HG03280 (cell line): Measurements from ENCODE around the gene DYRK2.

ENCODE experiments used
- ATAC-seq: cut with Tn5 transposase; IDR thresholded peaks from one replicate; pipeline ENCODE4 v1.9.1; 2021; ENCODE audit warnings: mild to moderate bottlenecking, moderate library complexity; ENCODE audit not compliant: unreplicated experiment

DYRK2 gene

GRCh38 chr12:67648521-67649260 is at the start of gene DYRK2:
Gene DYRK2, plus strand, starts transcription at chr12:67648745. Its CDS starts 389 bp downstream, at chr12:67649134.
- ATAC-seq = peak; percentile 62

- ATAC-seq = no peak
Measured at GRCh38 chr12:67599691-67600090, 48.9 kb upstream of the DYRK2 start.

DNA sequence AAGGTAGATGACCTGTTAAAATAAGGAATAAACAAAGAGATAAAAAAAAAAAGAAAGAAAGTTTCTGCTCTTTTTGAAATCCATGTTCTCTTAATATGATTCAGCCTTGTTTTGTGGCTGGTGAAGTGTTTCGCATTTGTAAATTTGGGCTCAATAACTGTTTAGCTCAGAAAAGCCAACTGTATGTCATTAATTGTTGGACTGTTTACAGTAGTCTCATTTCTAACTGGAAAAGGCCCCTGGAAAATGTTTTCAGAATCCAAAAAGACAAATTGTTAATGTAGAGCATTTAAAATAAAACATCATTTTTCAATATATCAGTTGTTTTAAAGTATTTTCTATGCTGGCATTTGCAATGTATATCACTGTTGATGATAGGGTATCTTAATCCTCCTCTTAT is 47.4 kb upstream of the DYRK2 start:
- ATAC-seq = no peak

GRCh38 chr12:67609226-67609870 is 39.2 kb upstream of the DYRK2 start:
- ATAC-seq = no peak

- no peak for ATAC-seq
Measured at GRCh38 chr12:67613040-67613439, 35.5 kb upstream of the DYRK2 start.

GRCh38 chr12:67617629-67618028 is 30.9 kb upstream of the DYRK2 start:
- ATAC-seq = no peak

DNA sequence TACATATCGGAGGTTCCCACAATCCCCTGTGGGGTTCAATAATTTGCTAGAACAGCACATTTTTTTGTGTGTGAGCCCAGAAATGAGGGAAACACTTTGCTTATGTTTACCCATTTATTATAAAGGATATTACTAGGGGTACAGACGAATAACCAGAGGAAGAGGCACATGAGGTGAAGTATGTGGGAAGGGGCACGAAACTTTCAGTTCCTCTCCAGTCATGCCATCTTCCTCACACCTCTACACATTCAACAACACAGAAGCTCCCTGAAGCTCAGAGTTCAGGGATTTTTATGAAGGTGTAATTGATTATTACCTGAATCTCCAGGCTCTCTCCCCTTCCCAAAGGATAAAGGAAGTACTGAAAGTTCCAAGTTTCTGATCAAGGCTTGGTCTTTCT is 30.2 kb upstream of the DYRK2 start:
- ATAC-seq = no peak

DNA sequence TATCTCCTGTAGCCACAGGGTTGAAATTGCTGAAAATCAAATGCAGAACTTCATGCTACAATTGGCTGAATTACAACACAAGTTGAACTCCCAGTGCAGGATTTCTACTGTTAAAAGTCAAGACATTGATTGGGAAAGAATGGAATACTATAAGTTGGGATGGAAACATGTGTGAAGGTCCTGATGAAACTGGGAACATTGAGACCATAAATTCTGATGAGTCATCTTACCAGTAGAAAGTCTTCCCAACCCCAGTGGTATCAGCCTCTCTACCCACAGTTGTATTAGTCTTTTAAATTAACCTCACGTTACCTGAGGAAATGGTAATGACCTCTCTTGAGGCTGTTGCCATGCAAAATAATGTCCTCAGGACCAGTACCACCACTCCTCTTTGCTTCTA is 27.4 kb upstream of the DYRK2 start:
- no peak for ATAC-seq

GRCh38 chr12:67621926-67622325 is 26.6 kb upstream of the DYRK2 start:
- ATAC-seq = no peak

DNA sequence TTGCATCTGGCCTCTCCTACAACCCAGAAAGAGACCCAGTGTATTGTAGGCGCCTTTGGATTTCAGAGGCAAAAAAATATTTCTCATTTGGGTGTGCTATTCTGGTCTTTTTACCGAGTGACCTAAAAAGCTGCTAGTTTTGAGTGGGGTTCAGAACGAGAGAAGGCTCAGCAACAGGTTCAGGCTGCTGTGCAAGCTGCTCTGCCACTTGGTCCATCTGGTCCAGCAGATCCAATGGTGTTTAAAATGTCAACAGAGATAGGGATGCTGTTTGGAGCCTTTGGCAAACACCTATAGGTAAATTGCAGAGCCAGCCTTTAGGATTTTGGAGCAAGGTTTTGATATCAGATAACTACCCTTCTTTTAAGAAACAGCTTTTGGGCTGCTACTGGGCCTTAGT is 25.3 kb upstream of the DYRK2 start:
- no peak for ATAC-seq

GRCh38 chr12:67624355-67624754 is 24.2 kb upstream of the DYRK2 start:
- ATAC-seq = no peak

GRCh38 chr12:67625004-67625403 is 23.5 kb upstream of the DYRK2 start:
- no peak for ATAC-seq

- no peak for ATAC-seq
Measured at GRCh38 chr12:67626156-67626555, 22.4 kb upstream of the DYRK2 start.

DNA sequence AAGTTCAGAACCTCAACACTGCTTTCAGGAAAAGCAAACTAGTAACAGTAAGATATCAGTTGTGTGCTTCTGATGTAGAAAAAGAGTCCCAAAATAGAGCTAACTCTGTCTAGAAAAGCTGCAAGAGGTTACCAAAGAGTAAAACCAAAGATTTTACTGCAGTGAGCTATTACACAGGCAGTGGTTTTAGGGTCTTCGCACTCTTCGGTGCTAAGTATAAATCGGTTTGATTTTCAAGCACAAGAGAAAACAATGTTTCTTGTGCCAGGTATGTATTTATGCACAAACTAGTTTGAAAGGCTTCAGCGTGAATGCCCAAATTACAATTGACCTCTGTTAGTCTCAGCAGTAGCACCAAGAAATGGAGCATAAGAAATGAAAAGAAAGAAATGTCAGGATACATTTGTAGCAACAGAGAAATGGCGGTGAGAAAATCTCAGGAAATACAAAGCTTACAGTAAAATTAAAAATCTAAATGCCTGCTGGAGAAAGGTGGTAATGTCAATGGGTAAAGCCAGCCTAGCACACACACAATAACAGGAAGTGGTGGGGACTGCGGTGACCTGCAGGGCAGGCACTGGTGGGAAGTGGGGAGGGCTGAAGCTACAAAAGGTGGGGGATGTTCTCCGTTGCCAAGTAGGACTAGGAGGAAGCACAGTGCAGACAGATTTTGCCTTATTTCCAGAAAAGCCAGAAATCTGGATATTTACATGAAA is 18.0 kb upstream of the DYRK2 start:
- peak; percentile 94 for ATAC-seq

DNA sequence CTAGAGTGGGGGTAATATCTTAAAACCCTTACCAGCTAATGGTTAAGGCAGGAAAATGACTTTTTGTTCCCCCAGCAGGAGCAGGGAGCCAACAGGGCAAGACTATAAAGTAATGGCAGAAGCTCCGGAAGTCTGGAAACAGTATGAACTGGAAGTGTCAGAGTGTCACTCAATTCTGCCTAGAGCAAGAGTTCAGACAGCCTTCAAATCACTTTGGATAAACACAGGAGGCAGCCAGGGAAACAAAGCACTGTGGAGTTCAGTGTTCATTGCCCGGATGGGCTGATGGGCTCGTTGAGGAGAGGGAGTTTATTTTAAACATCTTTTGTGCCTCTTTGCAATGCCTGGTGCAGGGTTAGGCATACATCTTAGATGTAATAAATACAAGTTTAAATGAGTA is 16.5 kb upstream of the DYRK2 start:
- no peak for ATAC-seq

DNA sequence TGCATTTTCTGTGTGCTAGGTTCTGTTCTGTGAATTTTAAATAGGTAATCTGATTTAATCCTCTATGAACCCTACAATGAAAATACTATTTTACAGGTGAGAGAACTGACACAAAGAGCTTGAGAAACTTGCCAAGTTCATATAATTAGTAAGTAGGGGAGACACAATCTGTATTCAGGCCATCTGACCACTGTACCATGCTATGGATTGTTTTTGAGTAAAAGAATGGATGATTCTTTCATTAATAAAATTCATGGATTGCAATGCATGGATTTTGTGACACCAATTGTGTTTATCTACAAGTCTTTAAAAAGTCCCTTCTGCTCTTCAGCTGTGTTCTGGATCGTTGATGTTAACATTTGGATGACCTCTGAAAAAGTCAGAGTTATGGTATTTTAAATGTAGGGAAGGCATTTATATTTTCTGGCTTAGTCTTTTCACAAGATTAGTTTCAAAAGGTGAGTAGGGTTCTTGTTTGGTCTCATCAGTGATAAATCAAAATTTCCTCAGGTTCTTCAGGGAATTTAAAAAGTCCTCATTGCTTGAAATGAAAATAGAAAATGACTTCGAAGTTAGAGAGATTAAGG is 15.4 kb upstream of the DYRK2 start:
- no peak for ATAC-seq

- ATAC-seq = no peak
Measured at GRCh38 chr12:67633708-67634107, 14.8 kb upstream of the DYRK2 start.

- no peak for ATAC-seq
Measured at GRCh38 chr12:67634303-67634761, 14.2 kb upstream of the DYRK2 start.

DNA sequence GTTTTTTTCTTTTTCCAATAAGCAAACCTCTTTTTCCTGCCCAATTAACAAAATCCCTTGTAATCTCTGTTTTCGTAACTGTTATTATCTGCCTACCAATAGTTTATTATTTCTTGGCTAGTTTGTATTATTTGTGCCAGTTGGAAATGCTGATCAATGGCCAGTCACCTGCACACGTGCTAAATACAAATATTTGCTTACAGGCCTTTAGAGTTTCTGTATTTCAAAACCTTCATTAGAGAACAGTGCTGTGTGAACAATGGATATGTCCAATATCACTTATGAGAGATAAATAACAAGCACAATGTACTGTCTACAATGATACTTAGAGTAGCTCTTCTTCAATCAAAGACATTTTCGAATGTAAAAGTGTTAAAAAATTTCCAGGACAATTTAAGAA is 10.8 kb upstream of the DYRK2 start:
- no peak for ATAC-seq

DNA sequence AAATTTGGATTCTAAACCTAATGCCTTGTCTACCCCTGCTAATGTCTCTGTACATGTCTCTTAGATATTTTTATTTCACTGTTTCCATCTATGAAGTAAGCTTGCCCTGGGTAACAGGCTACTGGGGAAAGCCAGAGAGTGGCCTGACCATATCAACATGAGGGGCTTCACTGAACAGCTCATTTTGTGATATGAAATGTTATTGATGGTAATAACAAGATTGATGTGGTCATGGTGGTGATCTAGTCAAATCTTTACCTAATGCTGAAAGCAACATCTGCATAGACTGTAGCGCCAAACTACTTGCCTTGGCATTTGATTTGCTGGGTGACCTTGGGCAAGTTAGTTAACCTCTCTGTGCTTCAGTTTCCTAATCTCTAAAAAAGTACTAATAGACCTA is 9.9 kb upstream of the DYRK2 start:
- no peak for ATAC-seq

GRCh38 chr12:67640863-67641262 is 7.7 kb upstream of the DYRK2 start:
- no peak for ATAC-seq

DNA sequence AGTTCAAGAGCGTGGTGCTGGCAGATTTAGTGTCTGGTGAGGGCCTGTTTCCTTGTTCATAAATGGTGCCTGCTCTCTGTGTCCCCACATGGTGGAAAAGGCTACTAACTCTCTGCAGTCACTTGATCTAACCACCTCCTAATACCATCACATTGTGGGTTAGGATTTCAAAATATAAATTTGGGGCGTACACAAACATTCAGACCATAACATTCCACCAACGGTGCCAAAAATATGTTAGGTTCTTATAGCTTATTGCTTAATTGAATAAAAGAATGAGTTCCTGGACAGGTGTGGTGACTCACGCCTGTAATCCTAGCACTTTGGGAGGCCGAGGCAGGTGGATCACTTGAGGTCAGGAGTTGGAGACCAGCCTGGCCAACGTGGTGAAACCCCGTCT is 3.4 kb upstream of the DYRK2 start:
- no peak for ATAC-seq
